GM08714 (cell line): ENCODE results near the gene MYOG.

Experiments used
- H3K4me3 ChIP-seq: fragments of 200-500 bp; sonication (Bioruptor generic); 2 replicates; pipeline ENCODE4 v1.5.1; 2014; ENCODE audit warnings: mild to moderate bottlenecking, low read length, inconsistent platforms
- ZNF274 ChIP-seq: IDR thresholded peaks from 2 replicates; pipeline ENCODE4 v1.6.1; 2012; ENCODE audit warnings: mild to moderate bottlenecking, low read depth, low read length

The MYOG gene

GRCh38 chr1:203124546-203125317, 38.9 kb upstream of the MYOG start:
- no peak for TF ChIP-seq ZNF274

GRCh38 chr1:203124011-203124410, 38.2 kb upstream of the MYOG start:
- no peak for TF ChIP-seq ZNF274
- H3K4me3 ChIP-seq = no peak overlapping the region

More at GRCh38 chr1:203124546-203125317, 38.9 kb upstream of the MYOG start:
- H3K4me3 ChIP-seq = no peak overlapping the region

- no peak overlapping the region for H3K4me3 ChIP-seq
- TF ChIP-seq ZNF274 = no peak
Measured at GRCh38 chr1:203122159-203122558, 36.3 kb upstream of the MYOG start.

- no peak overlapping the region for H3K4me3 ChIP-seq
- TF ChIP-seq ZNF274 = no peak
Measured at GRCh38 chr1:203121186-203122015, 35.6 kb upstream of the MYOG start.

- H3K4me3 ChIP-seq = no peak overlapping the region
- no peak for TF ChIP-seq ZNF274
Measured at GRCh38 chr1:203120325-203121153, 34.7 kb upstream of the MYOG start.

- H3K4me3 ChIP-seq = no peak overlapping the region
- TF ChIP-seq ZNF274 = no peak
Measured at GRCh38 chr1:203117611-203118575, 32.1 kb upstream of the MYOG start.

GRCh38 chr1:203116091-203116820, 30.4 kb upstream of the MYOG start:
- TF ChIP-seq ZNF274 = no peak
- no peak overlapping the region for H3K4me3 ChIP-seq

GRCh38 chr1:203114202-203114601, 28.4 kb upstream of the MYOG start:
- no peak overlapping the region for H3K4me3 ChIP-seq
- no peak for TF ChIP-seq ZNF274

GRCh38 chr1:203113308-203113707, 27.5 kb upstream of the MYOG start:
- H3K4me3 ChIP-seq = no peak overlapping the region
- TF ChIP-seq ZNF274 = no peak

GRCh38 chr1:203112475-203112874, 26.7 kb upstream of the MYOG start:
- no peak for TF ChIP-seq ZNF274
- H3K4me3 ChIP-seq = no peak overlapping the region

- no peak for TF ChIP-seq ZNF274
- H3K4me3 ChIP-seq = no peak overlapping the region
Measured at GRCh38 chr1:203104789-203105390, 19.1 kb upstream of the MYOG start.

GRCh38 chr1:203103829-203104495, 18.1 kb upstream of the MYOG start:
- H3K4me3 ChIP-seq = no peak overlapping the region
- TF ChIP-seq ZNF274 = no peak
